Retinal pigment epithelial cell (primary cell): Measurements from ENCODE around the gene AHRR.

Experiments used
- DNase-seq: peaks from one replicate; pipeline ENCODE4 v3.0.0-alpha.2; 2010; ENCODE audit warnings: low read depth
- H3K4me3 ChIP-seq: 2 replicates; pipeline ENCODE4 v1.5.1; 2011; ENCODE audit warnings: mild to moderate bottlenecking, low read length, control low read depth, moderate library complexity
- TF ChIP-seq, protein P1 (sequence below): conservative IDR thresholded peaks from 2 replicates; pipeline ENCODE4 v1.5.1; 2011; ENCODE audit warnings: low read depth, low read length, control low read depth, inconsistent platforms

The AHRR gene

DNA sequence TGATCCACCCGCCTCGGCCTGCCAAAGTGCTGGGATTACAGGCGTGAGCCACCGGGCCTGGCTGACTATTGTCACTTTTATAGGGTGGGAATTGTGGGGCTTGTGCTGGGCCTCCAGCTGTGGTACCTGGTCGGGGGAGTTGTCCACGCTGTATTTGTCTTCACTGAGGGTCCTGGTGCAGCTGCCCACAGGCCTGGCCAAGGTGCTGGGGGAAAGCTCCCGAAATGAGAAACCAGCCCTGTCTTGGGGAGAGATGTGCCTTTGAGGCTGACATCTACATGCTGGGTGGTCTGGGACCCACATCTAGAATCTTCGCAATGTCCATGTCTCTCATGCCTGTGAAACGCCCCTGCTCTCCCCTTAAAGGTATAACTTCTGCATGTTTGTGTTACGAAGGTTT lies 124.1 kb downstream of the AHRR start:
- no peak for DNase-seq
- TF ChIP-seq, protein P1, sequence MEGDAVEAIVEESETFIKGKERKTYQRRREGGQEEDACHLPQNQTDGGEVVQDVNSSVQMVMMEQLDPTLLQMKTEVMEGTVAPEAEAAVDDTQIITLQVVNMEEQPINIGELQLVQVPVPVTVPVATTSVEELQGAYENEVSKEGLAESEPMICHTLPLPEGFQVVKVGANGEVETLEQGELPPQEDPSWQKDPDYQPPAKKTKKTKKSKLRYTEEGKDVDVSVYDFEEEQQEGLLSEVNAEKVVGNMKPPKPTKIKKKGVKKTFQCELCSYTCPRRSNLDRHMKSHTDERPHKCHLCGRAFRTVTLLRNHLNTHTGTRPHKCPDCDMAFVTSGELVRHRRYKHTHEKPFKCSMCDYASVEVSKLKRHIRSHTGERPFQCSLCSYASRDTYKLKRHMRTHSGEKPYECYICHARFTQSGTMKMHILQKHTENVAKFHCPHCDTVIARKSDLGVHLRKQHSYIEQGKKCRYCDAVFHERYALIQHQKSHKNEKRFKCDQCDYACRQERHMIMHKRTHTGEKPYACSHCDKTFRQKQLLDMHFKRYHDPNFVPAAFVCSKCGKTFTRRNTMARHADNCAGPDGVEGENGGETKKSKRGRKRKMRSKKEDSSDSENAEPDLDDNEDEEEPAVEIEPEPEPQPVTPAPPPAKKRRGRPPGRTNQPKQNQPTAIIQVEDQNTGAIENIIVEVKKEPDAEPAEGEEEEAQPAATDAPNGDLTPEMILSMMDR = no peak
- no peak overlapping the region for H3K4me3 ChIP-seq

DNA sequence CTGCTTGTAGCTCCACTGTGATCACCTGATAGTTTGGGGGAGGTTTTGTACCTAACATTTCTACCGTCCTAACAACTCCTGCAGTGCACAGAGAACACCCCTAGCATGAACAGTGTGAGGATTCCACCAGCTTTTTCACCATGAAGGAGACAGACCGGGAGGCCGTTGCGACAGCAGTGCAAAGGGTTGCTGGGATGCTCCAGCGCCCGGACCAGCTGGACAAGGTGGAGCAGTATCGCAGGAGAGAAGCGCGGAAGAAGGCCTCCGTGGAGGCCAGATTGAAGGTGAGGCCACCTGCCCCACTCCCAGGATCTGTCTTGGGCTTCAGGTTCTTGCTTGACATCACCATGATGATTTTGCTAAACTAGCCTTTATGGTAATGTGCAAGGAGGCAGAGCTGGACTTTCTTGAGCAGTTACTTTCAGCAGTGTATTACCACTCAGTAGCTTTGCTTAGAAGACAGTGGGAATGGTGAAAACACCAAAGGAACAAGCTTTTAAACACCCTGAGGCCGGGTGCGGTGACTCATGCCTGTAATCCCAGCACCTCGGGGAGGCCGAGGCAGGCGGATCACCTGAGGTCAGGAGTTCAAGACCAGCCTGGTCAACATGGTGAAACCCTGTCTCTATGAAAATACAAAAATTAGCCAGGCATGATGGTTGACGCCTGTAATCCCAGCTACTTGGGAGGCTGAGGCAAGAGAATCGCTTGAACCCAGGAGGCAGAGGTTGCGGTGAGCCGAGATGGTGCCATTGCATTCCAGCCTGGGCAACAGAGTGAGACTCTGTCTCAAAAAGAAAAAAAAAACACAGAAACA lies 124.8 kb downstream of the AHRR start:
- TF ChIP-seq, protein P1 = no peak
- DNase-seq = no peak
- H3K4me3 ChIP-seq = no peak overlapping the region

DNA sequence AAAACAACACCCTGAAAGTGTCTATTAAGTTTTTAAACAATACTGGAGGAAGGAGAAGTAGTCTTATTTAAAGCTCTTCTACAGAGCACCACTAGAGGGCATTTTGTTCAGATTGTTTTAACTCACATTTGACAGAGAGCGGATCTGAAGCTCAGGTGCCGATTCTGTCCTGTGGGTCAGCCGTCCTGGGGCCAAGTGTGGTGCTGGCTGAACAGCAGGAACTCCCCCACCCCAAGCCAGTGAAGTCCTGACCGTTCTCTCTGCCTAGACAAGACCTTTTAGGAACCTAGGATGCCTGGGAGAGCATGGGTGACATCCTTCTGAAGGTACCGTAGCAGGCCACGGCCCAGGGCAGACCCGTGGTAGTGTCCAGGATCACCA lies 125.4 kb downstream of the AHRR start:
- TF ChIP-seq, protein P1 = peak; percentile 65
- DNase-seq = no peak

DNA sequence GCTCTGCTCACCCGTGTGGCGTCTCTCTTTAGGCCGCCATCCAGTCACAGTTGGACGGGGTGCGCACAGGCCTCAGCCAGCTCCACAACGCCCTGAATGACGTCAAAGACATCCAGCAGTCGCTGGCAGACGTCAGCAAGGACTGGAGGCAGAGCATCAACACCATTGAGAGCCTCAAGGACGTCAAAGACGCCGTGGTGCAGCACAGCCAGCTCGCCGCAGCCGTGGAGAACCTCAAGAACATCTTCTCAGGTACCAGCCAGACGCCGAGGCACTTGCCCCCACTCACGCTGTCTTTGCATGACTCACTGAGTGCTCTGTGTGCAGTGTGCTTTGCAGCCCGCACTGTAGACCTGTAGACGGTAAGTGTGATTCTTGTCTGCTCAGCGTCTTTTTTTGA lies 126.0 kb downstream of the AHRR start:
- TF ChIP-seq, protein P1 = no peak
- DNase-seq = no peak
- no peak overlapping the region for H3K4me3 ChIP-seq

More for the DNA sequence above, 125.4 kb downstream of the AHRR start:
- H3K4me3 ChIP-seq = no peak overlapping the region

DNA sequence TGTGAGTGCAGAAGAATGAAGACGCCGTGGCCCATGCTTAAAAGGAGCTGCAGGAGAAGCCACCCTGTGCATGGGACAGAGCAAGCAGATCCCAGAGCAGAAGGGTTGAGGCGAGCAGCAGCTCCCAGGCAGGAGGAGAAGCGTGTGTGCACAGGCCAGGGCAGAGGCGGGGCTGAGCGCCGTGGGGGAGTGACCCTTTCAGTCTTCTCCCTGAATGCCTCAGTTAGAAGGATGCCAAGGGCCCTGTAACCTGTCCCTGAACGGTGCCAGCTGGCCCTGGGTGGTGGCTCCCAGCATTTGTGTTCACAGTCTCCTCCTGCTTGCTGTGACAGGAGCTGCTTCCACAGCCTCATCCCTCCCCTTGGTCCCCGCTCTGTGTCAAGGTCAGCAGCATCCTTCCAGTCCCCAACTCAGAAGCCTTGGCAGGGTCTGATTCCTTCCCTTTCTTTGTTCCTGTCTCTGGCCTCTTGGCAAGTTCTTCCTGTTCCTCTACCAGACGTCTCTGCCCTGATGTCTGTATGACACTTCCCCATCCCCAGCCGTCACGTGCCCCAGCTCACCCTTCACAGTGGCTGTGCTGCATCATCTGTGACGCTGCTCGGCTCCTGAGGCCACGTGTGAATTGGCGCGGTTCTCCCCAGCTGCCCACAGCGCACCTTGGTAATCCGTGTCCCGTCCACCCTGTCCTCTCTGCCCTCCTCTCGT lies 126.7 kb downstream of the AHRR start:
- no peak overlapping the region for H3K4me3 ChIP-seq
- TF ChIP-seq, protein P1 = no peak
- no peak for DNase-seq

DNA sequence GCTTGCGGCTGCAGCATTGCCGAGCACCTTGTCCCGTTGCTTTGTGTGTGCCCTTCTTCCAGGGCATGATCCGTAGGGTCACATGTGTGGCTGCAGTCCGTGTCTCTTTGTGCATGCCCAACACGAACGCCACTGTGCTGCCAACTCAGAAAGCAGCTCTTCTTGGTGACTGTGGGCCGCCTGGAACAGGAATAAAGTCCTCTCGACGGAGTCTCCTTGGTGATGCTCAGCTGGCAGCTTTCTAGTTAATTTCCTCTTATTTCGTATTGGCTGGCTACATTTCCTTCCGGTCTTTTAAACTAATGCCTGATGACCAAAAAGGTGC lies 127.2 kb downstream of the AHRR start:
- DNase-seq = no peak
- TF ChIP-seq, protein P1 = no peak
- H3K4me3 ChIP-seq = no peak overlapping the region

- H3K4me3 ChIP-seq = no peak overlapping the region
- no peak for DNase-seq
- TF ChIP-seq, protein P1 = no peak
These were observed 127.6 kb downstream of the AHRR start for GRCh38 chr5:449151-449550.
